ENCODE data around the gene PARD3.
"Not testable (repeated sequence)": the region's sequence is repeated elsewhere in the genome, so short reads cannot be mapped to it uniquely, and the experiment has no call there.

Gene PARD3

DNA sequence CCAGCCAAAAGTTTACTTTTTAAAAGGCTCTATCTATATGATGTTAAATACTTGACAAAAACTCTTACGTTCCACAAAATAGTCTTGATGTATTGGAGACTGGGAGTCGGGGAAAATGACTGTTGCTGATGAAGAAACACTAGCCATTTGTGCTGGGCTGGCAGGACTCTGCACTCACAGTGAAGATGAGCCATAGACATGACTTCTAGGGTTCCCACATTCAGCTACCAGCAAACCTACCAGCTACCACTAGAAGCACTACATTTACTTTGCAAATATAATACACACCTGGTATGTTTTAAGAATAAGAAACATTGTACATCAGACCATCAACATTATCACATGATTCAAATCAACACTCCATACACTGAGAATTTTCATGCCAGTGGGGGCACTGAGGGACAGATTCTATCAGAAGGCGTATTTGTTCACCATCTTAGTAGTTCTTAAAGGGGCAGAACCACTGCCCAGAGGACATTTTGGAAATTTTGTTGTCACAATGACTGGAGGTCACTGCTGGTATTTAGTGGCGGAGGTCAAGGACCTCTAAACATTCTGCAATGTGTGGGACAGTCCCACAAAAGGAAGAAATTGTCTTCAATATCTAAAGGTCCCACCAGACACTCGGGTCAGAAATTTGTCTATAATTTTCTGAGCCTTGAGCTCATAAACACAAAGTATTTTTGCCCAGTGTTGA is 52.3 kb downstream of the PARD3 start:
- no peak for DNase-seq

DNA sequence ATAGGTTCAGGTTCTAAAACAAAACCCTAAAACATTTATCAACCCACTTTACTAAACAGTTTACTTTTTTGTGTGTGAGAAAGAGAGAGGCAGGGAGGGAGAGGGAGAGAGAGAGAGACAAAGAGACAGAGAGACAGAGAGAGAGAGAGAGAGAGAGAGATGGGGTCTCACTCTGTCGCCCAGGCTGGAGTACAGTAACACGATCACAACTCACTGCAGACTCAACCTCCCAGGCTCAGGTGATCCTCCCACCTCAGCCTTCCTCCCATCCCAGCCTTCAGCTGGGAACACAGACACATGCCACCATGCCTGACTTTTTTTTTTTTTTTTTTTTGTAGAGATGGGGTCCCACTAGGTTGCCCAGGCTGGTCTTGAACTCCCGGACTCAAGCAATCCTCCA is 52.9 kb downstream of the PARD3 start:
- no peak for DNase-seq

DNA sequence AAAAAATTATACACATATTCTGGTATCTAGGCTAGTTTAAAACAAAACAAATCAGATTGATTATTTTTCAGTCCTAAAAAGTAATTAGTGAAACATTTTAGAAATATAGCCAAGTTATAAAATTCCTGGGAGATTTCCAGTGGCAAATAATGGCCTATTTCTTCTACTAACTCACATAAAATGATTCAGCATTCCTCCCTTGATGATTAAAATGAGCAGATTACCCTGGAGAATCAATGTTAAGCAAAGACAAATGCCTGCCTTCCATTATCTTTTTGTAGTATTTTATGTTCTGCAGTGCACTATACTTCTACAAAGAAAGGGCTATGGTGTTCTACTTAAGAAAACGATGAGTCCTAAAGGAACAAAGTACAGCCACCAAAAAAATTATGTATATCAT is 53.6 kb downstream of the PARD3 start:
- no peak for DNase-seq

DNA sequence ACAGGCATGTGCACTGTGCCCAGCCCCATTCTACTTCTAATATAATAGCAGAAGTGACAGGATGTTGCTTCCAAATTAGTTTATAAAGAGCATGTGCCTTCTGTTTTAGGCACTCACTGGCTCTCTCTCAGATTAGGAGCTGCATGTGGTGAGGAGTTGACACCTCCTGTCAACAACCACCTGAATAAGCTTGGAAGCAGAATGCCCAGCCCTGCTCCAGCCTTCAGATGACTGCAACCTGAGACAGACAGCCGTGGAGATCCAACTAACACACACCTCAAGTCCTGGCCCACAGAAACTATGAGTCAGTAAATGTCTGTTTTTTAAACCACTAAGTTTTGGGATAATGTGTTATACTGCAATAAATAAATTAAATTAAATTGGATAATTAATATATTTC is 54.5 kb downstream of the PARD3 start:
- DNase-seq = no peak

DNA sequence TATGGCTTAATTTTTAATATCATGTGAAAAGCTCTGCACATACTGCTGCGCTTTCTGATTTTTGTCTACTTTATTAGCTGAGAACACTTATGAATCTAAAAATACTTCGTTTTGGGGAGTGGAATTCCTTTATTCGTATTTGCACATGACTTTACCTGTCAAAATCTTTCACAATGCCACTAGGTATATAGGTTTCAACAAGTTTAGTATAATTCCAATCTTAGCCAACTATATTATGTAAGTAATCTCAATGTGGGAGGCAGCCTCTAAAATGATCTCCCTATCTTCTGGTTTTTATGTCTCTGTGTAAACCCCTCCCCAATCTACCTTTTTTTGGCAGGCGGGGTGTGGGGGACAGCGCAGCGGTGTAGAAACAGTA is 55.3 kb downstream of the PARD3 start:
- no peak for DNase-seq

DNA sequence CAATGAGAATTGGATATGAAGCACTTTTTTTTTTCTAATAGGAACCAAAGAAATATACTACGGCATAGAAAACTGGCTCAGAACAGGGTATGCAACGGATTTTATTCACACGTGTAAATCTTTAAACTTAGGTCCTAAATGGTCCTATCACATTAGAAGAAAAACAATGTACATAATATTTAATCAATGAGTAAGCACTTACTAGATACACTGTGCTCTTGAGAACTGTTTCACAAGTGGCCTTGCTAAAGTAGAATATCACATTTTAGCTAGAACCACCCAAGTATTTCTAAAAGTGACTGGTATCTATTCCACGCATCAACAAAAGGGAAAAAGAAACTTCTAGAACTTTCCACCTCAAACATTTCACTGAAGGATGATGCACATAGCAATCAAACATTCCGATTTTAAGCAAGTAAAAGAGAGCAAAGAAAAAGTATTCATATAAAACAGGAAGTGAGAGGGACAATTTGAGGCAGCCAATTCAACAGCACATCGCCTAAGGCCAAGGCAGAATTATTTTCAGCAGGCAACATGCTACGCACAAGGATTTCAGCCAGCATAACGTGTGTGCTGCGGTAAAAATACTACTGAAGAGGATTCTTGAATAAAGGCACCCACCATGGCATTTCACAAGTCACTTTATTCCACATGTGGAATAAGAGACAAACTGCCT is 55.8 kb downstream of the PARD3 start:
- no peak for DNase-seq

DNA sequence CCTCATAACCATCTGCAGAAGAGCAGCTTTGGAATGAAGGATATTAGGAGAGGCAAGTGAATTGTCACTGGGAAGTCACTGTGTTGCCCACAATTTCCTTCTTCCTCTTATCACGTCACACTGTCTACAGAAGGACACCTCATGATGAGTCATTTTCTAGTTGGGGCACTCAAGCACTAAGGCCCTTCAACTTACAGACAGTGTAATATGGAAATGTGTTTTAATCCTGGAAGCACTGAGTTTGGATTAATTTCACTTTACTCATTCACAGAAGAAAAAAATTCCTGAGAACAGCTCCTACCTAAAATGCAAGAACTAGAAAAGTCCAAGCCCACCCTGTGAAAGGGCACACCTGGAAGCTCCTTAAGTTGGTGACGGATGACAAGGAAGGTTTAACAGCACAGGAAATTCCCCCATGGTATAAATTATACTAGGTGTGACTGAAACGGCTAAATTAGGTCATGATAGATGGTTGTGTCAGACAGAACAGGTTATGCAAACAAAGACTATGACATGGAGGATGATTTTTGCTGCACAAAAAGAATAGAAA is 56.6 kb downstream of the PARD3 start:
- no peak for DNase-seq

DNA sequence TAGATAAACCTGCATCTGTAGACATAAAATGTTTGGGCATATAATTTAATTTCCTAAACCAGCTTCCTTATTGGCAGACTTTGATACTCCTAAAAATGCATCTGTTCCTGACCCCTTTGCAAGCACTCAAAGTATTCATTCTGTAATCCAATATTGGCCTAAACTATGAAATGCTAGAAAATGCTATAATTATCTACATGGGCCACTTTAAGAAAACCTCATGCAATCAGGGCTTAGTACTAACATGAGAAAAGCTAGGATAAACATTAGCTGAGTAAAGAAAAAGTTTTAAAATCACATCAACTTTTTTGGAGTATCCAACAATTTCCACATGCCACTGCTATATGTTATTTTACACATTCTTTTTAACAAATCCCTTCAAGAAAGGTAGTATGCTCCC is 57.2 kb downstream of the PARD3 start:
- no peak for DNase-seq

DNA sequence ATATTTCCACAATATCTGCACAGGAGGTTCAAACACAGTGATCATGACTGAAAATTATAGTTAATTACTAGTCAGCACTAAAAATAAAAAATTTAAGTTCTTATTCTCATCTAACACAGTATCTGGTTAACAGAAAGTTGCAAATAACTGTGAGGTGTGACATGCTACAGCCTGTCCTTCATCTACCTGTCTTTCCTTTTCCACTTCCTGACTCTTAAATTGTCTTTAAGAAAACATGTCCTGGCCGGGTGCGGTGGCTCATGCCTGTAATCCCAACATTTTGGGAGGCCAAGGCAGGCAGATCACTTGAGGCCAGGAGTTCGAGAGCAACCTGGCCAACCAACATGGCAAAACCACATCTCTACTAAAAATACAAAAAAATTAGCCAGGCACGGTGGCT is 57.9 kb downstream of the PARD3 start:
- DNase-seq = not testable (repeated sequence)

DNA sequence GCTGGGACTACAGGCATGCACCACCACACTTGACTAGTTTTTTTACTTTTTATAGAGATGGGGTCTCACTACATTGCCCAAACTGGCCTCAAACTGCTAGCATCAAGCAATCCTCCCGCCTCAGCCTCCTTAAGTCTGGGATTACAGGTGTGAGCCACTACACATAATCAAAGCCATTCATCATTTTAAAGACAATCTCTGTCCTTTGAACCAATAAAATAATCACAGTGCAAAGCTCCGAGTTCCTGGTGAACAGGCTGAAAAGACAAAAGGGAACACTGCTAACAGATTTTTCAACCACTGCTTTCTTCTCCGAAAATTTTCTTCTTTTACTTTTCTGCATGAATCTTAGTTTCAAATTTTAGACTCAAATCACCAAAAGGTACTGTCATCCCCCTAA is 58.5 kb downstream of the PARD3 start:
- DNase-seq = no peak

DNA sequence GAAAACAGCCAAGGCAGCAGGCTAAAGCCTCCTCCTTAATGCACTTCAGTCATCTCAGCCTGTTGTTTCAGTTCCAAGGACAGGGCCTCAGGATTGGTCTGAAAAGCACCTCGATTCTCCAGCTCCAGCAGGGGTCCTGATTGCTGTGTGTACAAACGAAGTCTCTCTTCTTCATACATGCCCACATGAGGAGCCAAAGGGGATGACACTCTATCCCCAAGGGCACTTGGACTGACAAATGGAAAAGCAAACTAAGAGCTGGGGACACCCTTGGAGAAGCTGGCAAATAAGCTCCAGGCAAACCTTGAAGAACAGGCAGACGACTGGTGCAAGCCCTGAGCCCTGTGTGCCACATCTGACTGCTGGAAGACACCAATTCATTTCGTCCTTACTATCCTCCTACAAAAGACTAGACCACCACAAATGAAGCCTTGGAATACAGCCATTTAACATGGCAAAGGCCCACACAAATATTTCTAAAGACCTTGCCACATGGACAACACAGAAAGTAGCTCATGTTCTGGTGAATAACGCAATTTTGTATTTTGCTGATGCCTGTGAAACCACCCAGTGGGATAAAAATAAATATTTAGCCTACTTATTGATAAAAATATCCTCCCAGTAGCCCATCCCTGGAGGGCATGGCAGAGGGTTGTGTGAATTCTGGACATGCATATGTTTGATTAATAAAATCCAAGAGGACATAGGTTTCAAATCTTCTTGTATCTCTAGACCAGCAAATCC is 61.9 kb downstream of the PARD3 start:
- no peak for DNase-seq

DNA sequence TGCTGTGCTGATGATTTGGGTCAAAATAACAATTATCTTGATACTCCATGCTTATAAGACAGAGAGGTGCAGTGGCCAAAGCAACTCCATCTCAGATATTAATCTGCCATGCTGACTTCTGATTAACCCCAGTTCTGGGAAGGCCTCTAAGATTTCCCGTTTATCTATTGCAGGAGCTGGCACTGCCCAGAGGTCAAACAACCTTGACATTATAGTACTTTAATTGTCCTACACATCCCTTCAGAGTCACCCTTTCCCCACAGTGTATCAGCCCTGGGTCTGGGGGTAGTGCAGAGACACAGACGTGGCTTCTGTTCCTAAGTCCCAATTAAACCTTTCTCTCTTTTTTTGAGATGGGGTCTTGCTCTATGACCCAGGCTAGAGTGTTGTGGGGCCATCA is 63.8 kb downstream of the PARD3 start:
- no peak for DNase-seq

DNA sequence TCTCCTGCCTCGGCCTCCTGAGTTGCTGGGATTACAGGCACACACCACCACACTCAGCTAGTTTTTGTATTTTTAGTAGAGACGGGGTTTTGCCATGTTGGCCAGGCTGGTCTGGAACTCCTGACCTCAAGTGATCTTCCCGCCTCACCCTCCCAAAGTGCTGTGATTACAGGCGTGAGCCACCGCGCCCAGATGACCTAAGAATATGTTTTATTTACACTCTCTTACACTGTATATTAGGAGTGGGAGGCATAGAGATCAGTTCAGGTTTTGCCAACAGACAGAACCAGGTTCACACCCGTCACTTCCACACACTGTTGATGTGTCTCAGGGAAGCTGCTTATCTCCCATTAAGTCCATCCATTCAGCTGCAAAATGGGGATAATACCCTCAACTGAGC is 64.3 kb downstream of the PARD3 start:
- DNase-seq = not testable (repeated sequence)

DNA sequence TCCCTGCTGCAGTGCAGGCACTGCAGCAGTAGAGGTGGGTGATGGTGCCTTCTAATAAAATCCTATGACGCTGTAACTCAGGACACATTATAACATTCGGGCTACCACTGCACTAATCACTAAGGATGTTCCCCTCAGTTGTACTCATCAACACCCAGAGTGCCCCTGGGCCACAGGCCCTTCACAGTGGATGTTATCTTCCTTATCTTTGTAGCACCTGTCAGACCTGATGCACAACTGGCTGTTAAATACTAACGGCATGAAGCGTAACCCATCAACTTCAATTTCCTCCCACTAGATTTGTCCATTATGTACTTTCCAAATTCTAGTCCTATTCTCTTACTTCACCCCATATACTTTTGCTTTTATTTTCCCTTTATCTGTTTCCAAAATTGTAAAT is 66.3 kb downstream of the PARD3 start:
- DNase-seq = no peak

DNA sequence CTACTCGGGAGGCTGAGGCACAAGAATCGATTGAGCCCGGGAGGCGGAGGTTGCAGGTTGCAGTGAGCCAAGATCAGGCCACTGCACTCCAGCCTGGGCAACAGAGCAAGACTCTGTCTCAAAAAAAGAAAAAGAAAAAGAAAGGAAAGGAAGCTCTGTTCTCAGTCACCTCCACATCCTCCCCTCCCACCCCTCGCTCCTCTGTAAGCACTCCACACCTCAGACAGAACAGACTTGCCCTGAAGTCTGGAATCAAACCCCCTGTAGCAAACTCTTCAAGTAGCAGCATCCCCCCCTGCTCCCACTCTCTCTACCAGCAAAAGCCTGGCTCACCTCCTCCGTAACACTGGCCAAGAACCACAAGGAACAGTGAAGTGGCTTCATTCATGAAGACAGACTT is 66.7 kb downstream of the PARD3 start:
- no peak for DNase-seq

DNA sequence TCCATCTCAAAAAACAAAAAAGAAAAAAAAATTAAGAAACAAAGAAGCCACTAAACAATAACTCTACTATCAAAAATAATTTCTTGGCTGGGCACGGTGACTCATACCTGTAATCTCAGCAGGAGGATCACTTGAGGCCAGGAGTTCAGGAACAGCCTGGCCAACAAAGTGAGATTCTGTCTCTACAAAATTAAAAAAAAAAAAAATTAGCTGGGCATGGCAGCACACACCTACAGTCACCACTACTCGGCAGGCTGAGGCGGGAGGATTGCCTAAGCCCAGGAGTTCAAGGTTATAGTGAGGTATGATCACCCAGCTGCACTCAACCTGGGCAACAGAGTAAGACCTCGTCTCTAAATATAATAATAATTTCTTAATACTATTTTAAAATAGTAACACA is 69.0 kb downstream of the PARD3 start:
- no peak for DNase-seq

DNA sequence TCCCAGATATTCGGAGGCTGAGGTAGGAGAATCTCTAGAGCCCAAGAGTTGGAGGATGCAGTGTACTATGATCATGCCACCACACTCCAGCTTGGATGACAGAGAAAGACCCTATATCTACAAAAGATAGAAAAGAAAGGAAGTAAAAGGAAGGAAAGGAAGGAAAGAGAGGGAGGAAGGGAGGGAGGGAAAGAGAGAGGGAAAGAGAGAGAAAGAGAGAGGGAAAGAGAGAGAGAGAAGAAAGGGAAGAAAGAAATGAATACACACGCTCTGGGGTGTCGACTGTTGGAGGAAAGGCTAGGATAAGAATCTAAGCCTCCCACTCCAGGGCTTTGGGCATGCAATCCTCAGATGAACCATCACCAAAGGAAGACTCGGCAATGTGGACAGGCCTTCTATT is 69.9 kb downstream of the PARD3 start:
- no peak for DNase-seq

DNA sequence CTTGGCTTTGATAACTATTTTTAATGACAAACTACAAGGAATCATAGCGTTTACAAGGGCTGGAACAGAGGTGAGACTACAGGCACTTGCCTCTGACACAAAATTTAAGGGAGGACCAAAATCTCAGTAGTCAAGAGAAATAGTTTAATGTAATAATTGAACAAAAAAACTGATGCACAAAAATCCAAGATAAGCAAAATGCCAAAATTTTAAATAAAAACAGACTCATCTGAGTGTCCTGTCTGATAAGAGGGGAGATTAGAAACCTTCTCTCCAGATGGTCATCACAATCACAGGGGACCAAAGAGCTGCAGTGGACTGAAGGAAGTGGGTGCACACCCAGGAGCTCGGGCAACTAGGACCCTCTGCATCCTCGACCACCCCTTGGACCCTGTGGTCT is 70.5 kb downstream of the PARD3 start:
- DNase-seq = no peak

DNA sequence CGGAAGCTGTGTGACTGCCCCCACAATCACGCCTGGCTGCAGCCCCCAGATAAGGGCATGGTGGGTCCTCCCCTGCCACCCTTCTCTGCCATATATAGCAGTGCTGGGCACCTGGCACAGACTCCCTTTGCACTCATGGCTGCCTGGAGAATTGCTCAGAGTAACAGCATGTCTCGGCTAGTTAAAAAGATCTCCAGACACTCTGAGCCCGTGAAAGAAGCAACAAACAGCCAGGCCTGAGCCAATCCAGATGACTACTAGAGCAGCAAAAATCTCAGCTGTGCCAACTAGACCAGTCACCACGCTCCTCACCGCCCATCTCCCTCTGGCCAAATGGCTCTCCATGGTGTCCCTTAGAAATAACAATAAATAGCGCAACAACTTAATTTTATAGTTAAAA is 71.3 kb downstream of the PARD3 start:
- no peak for DNase-seq

DNA sequence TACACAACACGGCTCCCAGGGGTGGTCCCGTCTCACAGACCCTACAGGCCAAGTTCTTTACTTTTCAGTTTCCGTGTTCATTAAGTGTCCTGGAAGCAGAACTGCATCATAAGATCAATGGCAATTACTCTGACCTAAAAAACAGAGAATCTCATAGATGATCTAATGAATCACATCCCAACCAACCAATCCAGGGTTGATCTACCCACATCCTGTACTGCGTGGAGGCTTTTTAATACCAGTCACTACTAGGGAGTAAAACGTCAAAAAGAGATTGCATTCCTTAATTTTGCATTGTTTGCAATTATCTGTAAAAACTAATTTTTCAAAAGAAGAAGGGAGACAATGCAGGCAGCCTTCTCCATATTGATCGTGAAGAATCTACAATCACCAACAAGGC is 72.6 kb downstream of the PARD3 start:
- DNase-seq = no peak

DNA sequence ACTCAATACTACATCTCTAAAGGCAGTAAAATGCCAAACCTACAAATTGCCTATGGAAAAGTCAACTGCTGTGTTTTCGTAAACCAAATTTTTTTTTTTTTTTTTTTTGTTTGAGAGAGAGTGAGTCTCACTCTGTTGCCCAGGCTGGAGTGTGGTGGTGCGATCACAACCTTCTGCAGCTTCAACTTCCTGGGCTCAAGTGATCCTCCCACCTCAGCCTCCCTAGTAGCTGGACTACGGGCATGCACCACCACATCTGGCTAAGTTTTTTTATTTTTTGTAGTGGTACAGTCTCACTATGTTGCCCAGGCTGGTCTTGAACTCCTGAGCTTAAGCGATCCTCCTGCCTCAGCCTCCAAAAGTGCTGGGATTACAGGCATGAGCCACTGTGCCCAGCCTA is 74.0 kb downstream of the PARD3 start:
- not testable (repeated sequence) for DNase-seq

DNA sequence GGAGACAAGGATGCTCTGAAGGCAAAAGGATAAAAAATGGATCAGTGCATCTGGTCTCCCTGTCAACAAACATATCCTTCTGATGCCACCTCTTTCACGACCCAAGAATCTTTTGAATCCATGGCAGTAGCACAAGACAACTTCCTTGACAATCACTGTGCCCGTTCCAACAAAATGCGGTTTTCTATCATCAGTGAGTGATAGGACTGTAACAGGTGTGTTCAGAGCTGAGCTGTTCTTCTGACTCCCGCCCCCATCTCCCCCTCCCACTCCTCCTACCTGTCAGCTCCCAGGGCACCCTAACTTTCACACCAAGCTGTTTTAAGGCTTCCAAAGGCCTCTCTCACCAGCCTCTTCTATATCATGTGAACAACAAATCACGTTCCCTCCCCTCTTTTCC is 74.8 kb downstream of the PARD3 start:
- no peak for DNase-seq

DNA sequence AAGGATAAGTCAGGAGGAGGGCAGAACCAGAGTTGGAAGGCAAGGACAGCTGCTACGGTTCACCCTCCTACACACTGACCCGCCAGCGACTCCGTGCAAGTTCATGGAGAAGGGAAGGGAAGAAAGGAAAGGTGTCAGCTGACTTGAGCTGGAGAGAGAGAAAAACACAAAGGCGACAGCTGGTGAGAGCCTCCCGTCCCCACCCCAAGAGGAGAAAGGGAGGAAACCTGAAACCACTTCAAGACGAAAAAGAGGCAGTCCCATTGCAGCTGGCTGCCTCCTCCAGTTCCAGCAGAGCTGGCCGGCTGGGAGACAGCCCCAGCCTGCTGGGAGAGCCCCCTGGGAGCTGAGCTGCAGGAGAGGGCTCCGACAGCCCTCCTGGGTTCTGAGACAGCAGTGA is 75.2 kb downstream of the PARD3 start:
- no peak for DNase-seq

DNA sequence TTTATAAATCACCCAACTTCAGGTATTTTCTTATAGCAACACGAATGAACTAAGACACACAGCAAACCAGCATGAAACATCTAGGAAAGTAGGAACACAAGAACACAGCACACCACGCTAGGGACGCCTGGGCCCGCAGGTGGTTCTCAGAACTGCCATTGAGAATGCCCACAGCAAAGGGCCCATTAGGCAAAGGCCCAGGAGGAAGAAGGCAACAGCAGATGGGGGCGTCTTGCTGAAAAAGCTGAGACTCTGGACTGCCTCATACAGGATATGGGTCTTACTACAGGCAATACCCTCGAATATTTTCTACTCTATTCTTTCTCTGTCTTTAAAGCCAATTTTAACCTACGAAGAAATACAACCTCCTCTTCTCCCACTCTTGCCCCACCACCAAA is 77.3 kb downstream of the PARD3 start:
- no peak for DNase-seq

Measured in activated CD4-positive, alpha-beta T cell treated with anti-CD3 and anti-CD28 coated beads, Interleukin-2, amount 50 U/mL, for 1 hour (primary cell).